ENCODE results near the gene SEC23A. TPM values are rescaled to one million over a fixed set of nuclear protein-coding genes. Genes with fewer than 3 reads are reported as not detected.

SEC23A gene
- total and polyA plus RNA-seq, 2 of the 13 experiments (the other 11 are each of a cell fraction or from before 2014, with no cell fraction given): 403 to 887 TPM

DNA sequence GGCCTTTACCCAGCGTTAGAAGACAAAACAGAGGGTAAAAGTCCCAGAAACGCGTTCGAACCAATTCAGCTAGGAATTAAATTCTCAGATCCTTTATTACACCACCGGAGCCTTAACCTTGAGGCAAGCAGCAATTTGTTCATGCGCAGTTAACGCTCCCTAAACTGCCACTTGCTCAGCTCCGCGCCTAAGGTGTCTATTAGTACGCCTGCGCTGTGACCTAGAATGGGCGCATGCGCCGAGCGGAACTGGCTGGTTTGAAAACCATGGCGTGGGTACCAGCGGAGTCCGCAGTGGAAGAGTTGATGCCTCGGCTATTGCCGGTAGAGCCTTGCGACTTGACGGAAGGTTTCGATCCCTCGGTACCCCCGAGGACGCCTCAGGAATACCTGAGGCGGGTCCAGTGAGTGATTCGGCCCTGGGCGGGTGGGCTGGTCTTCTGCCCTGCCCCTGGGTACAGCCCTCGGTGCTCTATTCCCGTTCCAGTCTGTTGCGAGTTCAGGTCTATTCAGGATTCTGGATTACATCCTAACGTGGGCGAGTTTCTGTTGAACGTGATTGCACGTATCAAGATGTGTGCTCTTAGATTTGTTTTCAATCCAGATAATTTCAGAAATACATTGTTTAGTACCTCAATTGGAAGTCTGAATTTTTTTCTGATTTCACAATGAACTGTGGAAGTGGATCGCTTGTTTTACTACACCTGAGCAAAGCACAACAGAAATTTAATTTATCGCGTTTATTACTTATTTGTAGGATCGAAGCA is 11.2 kb upstream of the SEC23A start, which contains the start of gene GEMIN2 (continued):
- TF ChIP-seq ZFP36L1 (CRISPR knock-in tag; IDR thresholded peaks at IDR 0.05) (peak; percentile 29; the same call in 1 of the 2 replicates), MATR3 (CRISPR knock-in tag; IDR thresholded peaks at IDR 0.05) (no peak), ZNF354B (CRISPR knock-in tag; IDR thresholded peaks at IDR 0.05) (peak; percentile 98), CREBL2 (CRISPR knock-in tag; IDR thresholded peaks at IDR 0.05; ENCODE audit: borderline replicate concordance) (peak; percentile 88; the same call in 1 of the 2 replicates), ZBTB8A (CRISPR knock-in tag; IDR thresholded peaks at IDR 0.05; ENCODE audit: borderline replicate concordance, low read depth) (peak; percentile 87; the same call in 1 of the 2 replicates), SRF (IDR thresholded peaks at IDR 0.05; ENCODE audit: low read depth, low read length) (peak; percentile 55; the same call in 1 of the 2 replicates), ZSCAN29 (CRISPR knock-in tag; conservative IDR thresholded peaks at IDR 0.05) (peak; percentile 93), ZNF331 (CRISPR knock-in tag; IDR thresholded peaks at IDR 0.05) (peak; percentile 88), FIP1L1 (IDR thresholded peaks at IDR 0.05; ENCODE audit: borderline replicate concordance, insufficient read depth, low read depth, low read length) (peak; percentile 99), CC2D1A (CRISPR knock-in tag; IDR thresholded peaks at IDR 0.05) (peak; percentile 87; the same call in 1 of the 2 replicates), SPEN (CRISPR knock-in tag; IDR thresholded peaks at IDR 0.05; ENCODE audit: low read depth) (peak; percentile 71; the same call in 1 of the 2 replicates), ZNF850 (CRISPR knock-in tag; conservative IDR thresholded peaks at IDR 0.05) (no peak), ZNF282 (IDR thresholded peaks at IDR 0.05; ENCODE audit: partially characterized antibody) (no peak), RBAK (CRISPR knock-in tag; IDR thresholded peaks at IDR 0.05) (0 out of 2 replicates have a peak, but pooled peaks have one; percentile 31), TBL1XR1 (IDR thresholded peaks at IDR 0.05; ENCODE audit: borderline replicate concordance, low read length, partially characterized antibody) (peak; percentile 65), REPIN1 (CRISPR knock-in tag; IDR thresholded peaks at IDR 0.05; ENCODE audit: borderline replicate concordance, low read depth) (peak; percentile 93), PRMT3 (CRISPR knock-in tag; IDR thresholded peaks at IDR 0.05; ENCODE audit: borderline replicate concordance, low read depth) (0 out of 2 replicates have a peak, but pooled peaks have one; percentile 75), DDIT3 (CRISPR knock-in tag; IDR thresholded peaks at IDR 0.05) (peak; percentile 58; the same call in 1 of the 2 replicates), SNAPC5 (CRISPR knock-in tag; IDR thresholded peaks at IDR 0.05; ENCODE audit: borderline replicate concordance) (0 out of 2 replicates have a peak, but pooled peaks have one; percentile 75), E2F1 (CRISPR knock-in tag; IDR thresholded peaks at IDR 0.05) (peak; percentile 91), CCAR2 (optimal IDR thresholded peaks at IDR 0.05; ENCODE audit: low read depth, low read length) (no peak)
- TF ChIP-seq, protein P1, sequence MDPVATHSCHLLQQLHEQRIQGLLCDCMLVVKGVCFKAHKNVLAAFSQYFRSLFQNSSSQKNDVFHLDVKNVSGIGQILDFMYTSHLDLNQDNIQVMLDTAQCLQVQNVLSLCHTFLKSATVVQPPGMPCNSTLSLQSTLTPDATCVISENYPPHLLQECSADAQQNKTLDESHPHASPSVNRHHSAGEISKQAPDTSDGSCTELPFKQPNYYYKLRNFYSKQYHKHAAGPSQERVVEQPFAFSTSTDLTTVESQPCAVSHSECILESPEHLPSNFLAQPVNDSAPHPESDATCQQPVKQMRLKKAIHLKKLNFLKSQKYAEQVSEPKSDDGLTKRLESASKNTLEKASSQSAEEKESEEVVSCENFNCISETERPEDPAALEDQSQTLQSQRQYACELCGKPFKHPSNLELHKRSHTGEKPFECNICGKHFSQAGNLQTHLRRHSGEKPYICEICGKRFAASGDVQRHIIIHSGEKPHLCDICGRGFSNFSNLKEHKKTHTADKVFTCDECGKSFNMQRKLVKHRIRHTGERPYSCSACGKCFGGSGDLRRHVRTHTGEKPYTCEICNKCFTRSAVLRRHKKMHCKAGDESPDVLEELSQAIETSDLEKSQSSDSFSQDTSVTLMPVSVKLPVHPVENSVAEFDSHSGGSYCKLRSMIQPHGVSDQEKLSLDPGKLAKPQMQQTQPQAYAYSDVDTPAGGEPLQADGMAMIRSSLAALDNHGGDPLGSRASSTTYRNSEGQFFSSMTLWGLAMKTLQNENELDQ (CRISPR knock-in tag; IDR thresholded peaks at IDR 0.05; ENCODE audit: borderline replicate concordance): peak; percentile 37; the same call in 1 of the 2 replicates
- TF ChIP-seq, protein P2, sequence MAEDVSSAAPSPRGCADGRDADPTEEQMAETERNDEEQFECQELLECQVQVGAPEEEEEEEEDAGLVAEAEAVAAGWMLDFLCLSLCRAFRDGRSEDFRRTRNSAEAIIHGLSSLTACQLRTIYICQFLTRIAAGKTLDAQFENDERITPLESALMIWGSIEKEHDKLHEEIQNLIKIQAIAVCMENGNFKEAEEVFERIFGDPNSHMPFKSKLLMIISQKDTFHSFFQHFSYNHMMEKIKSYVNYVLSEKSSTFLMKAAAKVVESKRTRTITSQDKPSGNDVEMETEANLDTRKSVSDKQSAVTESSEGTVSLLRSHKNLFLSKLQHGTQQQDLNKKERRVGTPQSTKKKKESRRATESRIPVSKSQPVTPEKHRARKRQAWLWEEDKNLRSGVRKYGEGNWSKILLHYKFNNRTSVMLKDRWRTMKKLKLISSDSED (CRISPR knock-in tag; IDR thresholded peaks at IDR 0.05): no peak
